Heart right ventricle (tissue), 16 donors: Measurements from ENCODE around the gene MCF2L2. TPM values are rescaled to one million over a fixed set of nuclear protein-coding genes. Genes with fewer than 3 reads are reported as not detected.

ENCODE experiments used
- ATAC-seq, 8 donors: fragments of 200-7000 bp; cut with Tn5 transposase; one replicate each; pipeline ENCODE4 v1.9.1; 2020; ENCODE audit warnings: mild to moderate bottlenecking in 8 of 8, moderate library complexity in 8 of 8, moderate number of reproducible peaks in 1 of 8
- DNase-seq, 2 donors: peaks; one replicate each; pipeline ENCODE4 v3.0.0-alpha.2; 2020
- H3K27ac ChIP-seq, 10 donors: fragments of 200-600 bp; sonication (generic) in 2 of 10; one replicate each; pipeline versions ENCODE4 v1.5.0 to v1.8.0; 2020 to 2022; ENCODE audit warnings: mild to moderate bottlenecking in 3 of 10
- H3K27me3 ChIP-seq, 7 donors: fragments of 200-600 bp; one replicate each; pipeline ENCODE4 v1.8.0; 2021 to 2022; ENCODE audit warnings: mild to moderate bottlenecking in 2 of 7
- H3K36me3 ChIP-seq, 9 donors: fragments of 200-600 bp; sonication (generic) in 1 of 9; one replicate each; pipeline versions ENCODE4 v1.5.0 to v1.8.0; 2020 to 2022; ENCODE audit warnings: mild to moderate bottlenecking in 2 of 9
- H3K4me1 ChIP-seq, 9 donors: fragments of 200-600 bp; sonication (generic) in 1 of 9; one replicate each; pipeline versions ENCODE4 v1.5.0 to v1.8.0; 2020 to 2022; ENCODE audit warnings: mild to moderate bottlenecking in 4 of 9
- H3K4me3 ChIP-seq, 10 donors: fragments of 200-600 bp; sonication (generic) in 2 of 10; one replicate each; pipeline versions ENCODE4 v1.5.0 to v1.8.0; 2020 to 2022; ENCODE audit warnings: mild to moderate bottlenecking in 7 of 10, moderate library complexity in 2 of 10
- H3K9me3 ChIP-seq, 11 donors: fragments of 200-600 bp in 10 of 11; sonication (generic) in 2 of 11; one replicate each; pipeline versions ENCODE4 v1.5.0 to v1.8.0; 2013 to 2022; ENCODE audit warnings: mild to moderate bottlenecking in 2 of 11, control low read depth in 1 of 11, moderate library complexity in 1 of 11
- WGBS, 2 donors: extraction: QIAGEN DNeasy Blood & Tissue Kit; methylation state at CpG; one replicate each; pipeline ENCODE4 v1.1.7; 2013; ENCODE audit warnings: inconsistent platforms in 1 of 2; 5-methylcytosine and 5-hydroxymethylcytosine counted together
- intact Hi-C, 10 donors: fragments of 100-400 bp; cut with DNase I; formaldehyde crosslinking; loops; one replicate each; pipeline versions ENCODE4 v1.11.1 to v1.14.2; 2022
- polyA plus RNA-seq, 2 donors: library from polyadenylated mRNA; stranded (reverse); fragments of 200-250 nt; gene quantifications; one replicate each; pipeline ENCODE4 v1.2.3, GENCODE V29; 2013
- total RNA-seq, 10 donors: library from RNA; stranded (reverse); fragmentation: NEBNext Ultra II Directional in 3 of 10; extraction: Animal tissue kit (Norgen Biotek cat#: 25700) in 3 of 10; gene quantifications; one replicate each; pipeline versions ENCODE4 v1.2.1 to v1.2.4, GENCODE V29; 2021 to 2023
- TF ChIP-seq, protein P1 (sequence below), 9 donors: fragments of 200-600 bp; sonication (generic) in 2 of 9; IDR thresholded peaks; one replicate each; pipeline versions ENCODE4 v1.5.0 to v1.8.0; 2021 to 2022; ENCODE audit warnings: antibody characterized with exemption in 9 of 9, mild to moderate bottlenecking in 5 of 9, moderate library complexity in 1 of 9
- donor health status: Arrhythmogenic right ventricular cardiomyopathy.
- donor health status: ischemic (EF 13 %, LVEDD 7.1; RV severe dilation, severe dysfunction).
- donor health status: healthy with polysubstance abuse.
- donor health status: DM: no; HTN: yes; CAD: no.
- donor health status: DM: no; HTN: no; CAD: no.
- donor health status: ischemic (EF 25% LVEDD 6.9; RV normal size, moderate dysfunction).
- donor health status: ischemic (EF 25% LVEDD 5.7; RV mildly dilated, moderate dysfunction).
- donor health status: healthy.
- donor health status: DM: yes; HTN: yes; CAD: no.
- donor health status: Ischemic cardiomyopathy.
- donor health status: ischemic (EF 35%, LVEDD 5.7; RV mildly dilated, moderate dysfunction).
- donor health status: nonischemic (EF 11% LVEDD 7.7; RV severe dilation, severe dysfunction).
- donor health status: DM: yes; HTN: yes; CAD: no.
- donor health status: PGD.
- donor health status: ischemic (EF 29% LVEDD 5.4; RV normal size, mild dysfunction).
- donor health status: nonischemic (EF 23%, LVEDD 6.1; RV moderate dilation, normal function).

The MCF2L2 gene
- total and polyA plus RNA-seq, 12 donors: 0.09 to 1.5 (median 0.40) TPM; not detected in 1

DNA sequence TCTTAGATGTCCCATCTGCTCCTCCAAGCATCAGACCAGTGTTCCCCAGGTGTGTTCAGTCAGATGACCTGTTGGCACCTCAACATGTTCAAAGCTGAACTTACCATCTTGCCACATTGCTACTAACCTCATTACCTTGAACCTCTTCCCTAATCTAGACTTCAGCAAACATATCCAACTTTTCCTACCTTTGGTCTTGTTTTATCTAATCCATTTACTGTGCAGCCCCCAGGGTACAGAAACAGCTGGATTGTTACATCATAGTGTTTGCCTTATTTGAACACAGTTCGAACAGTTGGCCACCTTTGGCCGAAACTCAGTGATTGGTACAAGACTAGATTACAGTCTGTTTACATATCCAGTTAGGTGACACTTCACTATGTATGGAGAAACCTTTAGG, 36.1 kb upstream of the MCF2L2 start:
- H3K4me1 ChIP-seq: peaks cover 0 to 10% (median 3%) of the 10 kb centered on the region in 9 donors
- ATAC-seq (no peak), DNase-seq (no peak)
- WGBS, 2 donors: 81 to 88% methylated on average over 2 of the region's 2 CpGs
- H3K4me3 ChIP-seq: no peak overlapping the region
- H3K27ac ChIP-seq: no peak overlapping the region
- intact Hi-C loops: loop anchor here in 1 of 10 donors (10.0 kb wide), 1 partner anchor 420 kb away; the partner anchor contains the start of gene PARL
- no peaks in the 10 kb centered on the region for H3K36me3 ChIP-seq
- H3K27me3 ChIP-seq: no peaks in the 10 kb centered on the region
- TF ChIP-seq, protein P1, sequence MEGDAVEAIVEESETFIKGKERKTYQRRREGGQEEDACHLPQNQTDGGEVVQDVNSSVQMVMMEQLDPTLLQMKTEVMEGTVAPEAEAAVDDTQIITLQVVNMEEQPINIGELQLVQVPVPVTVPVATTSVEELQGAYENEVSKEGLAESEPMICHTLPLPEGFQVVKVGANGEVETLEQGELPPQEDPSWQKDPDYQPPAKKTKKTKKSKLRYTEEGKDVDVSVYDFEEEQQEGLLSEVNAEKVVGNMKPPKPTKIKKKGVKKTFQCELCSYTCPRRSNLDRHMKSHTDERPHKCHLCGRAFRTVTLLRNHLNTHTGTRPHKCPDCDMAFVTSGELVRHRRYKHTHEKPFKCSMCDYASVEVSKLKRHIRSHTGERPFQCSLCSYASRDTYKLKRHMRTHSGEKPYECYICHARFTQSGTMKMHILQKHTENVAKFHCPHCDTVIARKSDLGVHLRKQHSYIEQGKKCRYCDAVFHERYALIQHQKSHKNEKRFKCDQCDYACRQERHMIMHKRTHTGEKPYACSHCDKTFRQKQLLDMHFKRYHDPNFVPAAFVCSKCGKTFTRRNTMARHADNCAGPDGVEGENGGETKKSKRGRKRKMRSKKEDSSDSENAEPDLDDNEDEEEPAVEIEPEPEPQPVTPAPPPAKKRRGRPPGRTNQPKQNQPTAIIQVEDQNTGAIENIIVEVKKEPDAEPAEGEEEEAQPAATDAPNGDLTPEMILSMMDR (IDR thresholded peaks at IDR 0.05): no peak
- H3K9me3 ChIP-seq: peaks cover 0 to 10% (median 0%) of the 10 kb centered on the region in 11 donors

DNA sequence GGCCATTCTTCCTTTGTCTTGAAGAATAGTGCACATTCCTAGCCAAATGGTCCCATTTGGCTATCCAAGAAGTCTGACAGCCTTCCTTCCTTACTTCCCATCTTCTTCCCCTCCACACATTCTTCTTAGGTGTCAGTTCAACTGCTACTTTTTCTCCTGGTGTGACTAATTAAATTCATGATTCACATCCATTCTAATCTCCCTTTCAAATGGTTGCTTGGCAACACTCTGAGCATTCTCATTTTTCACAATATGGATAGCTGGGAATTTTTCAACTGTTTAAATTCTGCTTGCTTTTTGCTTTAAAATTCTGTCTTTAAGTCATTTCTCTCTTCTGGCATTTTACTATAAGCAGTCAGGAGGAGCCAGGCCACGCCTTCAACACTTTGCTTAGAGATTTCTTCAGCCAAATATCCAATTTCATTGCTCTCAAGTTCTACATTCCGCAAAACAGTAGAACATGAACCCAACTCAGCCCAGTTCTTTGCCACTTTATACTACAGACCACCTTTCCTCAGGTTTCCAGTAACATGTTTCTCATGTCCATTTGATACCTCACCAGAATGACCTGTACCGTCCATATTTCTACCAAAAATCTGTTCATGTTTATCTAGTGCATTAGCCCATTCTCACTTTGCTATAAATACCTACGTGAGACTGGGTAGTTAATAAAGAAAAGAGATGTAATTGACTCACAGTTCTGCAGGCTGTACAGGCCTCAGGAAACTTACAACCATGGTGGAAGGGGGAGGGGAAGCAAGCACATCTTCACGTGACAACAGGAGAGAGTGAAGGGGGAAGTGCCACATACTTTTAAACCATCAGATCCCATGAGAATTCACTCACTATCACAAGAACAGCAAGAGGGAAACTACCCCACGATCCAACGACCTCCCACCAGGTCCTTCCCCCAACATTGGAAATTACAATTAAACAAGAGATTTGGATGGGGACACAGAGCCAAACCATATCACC, 31.9 kb upstream of the MCF2L2 start:
- intact Hi-C loops: loop anchor here in 1 of 10 donors (10.0 kb wide), 1 partner anchor 424 kb away; the partner anchor contains the start of gene PARL
- TF ChIP-seq, protein P1 (IDR thresholded peaks at IDR 0.05): no peak

DNA sequence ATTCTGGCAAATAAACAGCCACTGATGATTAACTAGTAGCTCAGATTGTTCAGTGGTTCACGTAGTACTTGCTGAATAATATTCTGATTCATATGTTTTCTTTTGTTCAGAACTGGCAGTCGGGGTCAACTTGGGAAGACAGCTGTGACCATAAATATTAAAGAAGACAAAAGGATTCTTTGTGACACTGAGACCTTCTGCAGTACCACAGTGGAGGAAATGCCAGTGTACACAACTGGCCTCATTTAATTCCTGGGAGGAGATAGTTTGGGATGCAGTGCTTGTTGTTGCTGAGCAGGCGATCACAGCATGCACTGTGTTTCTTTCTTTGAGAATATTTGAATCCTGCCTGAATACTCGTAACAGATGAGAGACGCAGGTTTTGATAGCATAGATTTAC, 26.7 kb upstream of the MCF2L2 start:
- Histone ChIP-seq H3K4me1 (peaks cover 0 to 23% (median 1%) of the 10 kb centered on the region in 9 donors), H3K9me3 (peaks cover 0 to 4% (median 0%) of the 10 kb centered on the region in 11 donors), H3K27me3 (no peaks in the 10 kb centered on the region), H3K27ac (no peak overlapping the region), H3K4me3 (no peak overlapping the region), H3K36me3 (peaks cover 0 to 56% (median 16%) of the 10 kb centered on the region in 9 donors)
- intact Hi-C loops: no loop called here
- ATAC-seq: no peak
- TF ChIP-seq, protein P1 (IDR thresholded peaks at IDR 0.05): no peak
- WGBS, 2 donors: 86% methylated on average over 5 of the region's 5 CpGs
- DNase-seq: no peak

More for the DNA sequence above, 31.9 kb upstream of the MCF2L2 start:
- DNase-seq (no peak), ATAC-seq (no peak)
- no peak overlapping the region for H3K4me3 ChIP-seq
- 88 to 91% methylated on average over 7 of the region's 7 CpGs for WGBS, 2 donors
- H3K4me1 ChIP-seq: no peaks in the 10 kb centered on the region
- H3K36me3 ChIP-seq: peaks cover 0 to 16% (median 3%) of the 10 kb centered on the region in 9 donors
- no peak overlapping the region for H3K27ac ChIP-seq
- peaks cover 0 to 10% (median 0%) of the 10 kb centered on the region in 11 donors for H3K9me3 ChIP-seq
- H3K27me3 ChIP-seq: no peaks in the 10 kb centered on the region

DNA sequence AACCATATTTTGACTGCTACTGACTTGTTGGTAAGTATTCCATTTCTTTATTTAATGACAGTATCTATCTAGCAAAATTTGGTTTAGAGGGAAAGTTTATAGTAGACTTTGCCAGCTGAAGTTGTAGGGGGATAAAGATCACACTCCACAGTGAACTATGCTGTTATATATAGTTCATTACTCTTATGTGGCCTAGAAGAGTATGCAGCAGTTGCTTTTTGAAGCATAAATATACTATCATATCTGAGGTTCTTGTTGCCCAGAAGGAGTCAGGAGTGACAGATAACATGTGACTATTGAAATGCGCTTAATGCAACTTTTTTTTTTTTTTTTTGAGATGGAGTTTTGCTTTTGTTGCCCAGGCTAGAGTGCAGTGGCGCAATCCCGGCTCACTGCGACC, 25.6 kb upstream of the MCF2L2 start:
- intact Hi-C loops: no loop called here
- Histone ChIP-seq H3K27me3 (no peaks in the 10 kb centered on the region), H3K9me3 (no peaks in the 10 kb centered on the region), H3K36me3 (peaks cover 0 to 56% (median 16%) of the 10 kb centered on the region in 9 donors), H3K4me1 (peaks cover 0 to 33% (median 11%) of the 10 kb centered on the region in 9 donors), H3K27ac (peak overlapping the region in 4 of 10 donors; percentile 41 to 61 (median 52)), H3K4me3 (no peak overlapping the region)
- WGBS, 2 donors: 75 to 77% methylated on average over 4 of the region's 4 CpGs
- DNase-seq (no peak), ATAC-seq (peak in 5 of 8 donors; percentile 40 to 72 (median 50))
- TF ChIP-seq, protein P1 (IDR thresholded peaks at IDR 0.05): no peak
